Measurements from ENCODE around the gene RAB31.

RAB31 gene

GRCh38 chr18:9691235-9691634 is 16.9 kb upstream of the RAB31 start:
- H3K27ac ChIP-seq (ENCODE audit: low read length), result no peak overlapping the region
- H3K4me3 ChIP-seq (ENCODE audit: low read length), result no peak overlapping the region
- WGBS (ENCODE audit: insufficient coverage, insufficient read length), result no CpG with 5 or more reads among the region's 1 CpG
- no peaks in the 10 kb centered on the region; the same call in 1 of the 2 replicates for H3K4me1 ChIP-seq (ENCODE audit: control insufficient read depth, insufficient read depth, low read length)
- H3K9me3 ChIP-seq (ENCODE audit: control insufficient read depth, insufficient read depth, low read length), result no peaks in the 10 kb centered on the region
- DNase-seq (ENCODE audit: low read depth, low spot score), result no peak
- H3K27me3 ChIP-seq (ENCODE audit: control insufficient read depth, insufficient read depth, low read length), result no peaks in the 10 kb centered on the region
- no peaks in the 10 kb centered on the region for H3K36me3 ChIP-seq (ENCODE audit: control insufficient read depth, insufficient read depth, low read length)

GRCh38 chr18:9694174-9694573 is 13.9 kb upstream of the RAB31 start:
- no peak overlapping the region for H3K27ac ChIP-seq (ENCODE audit: low read length)
- H3K4me3 ChIP-seq (ENCODE audit: low read length), result no peak overlapping the region
- no peaks in the 10 kb centered on the region for H3K36me3 ChIP-seq (ENCODE audit: control insufficient read depth, insufficient read depth, low read length)
- H3K9me3 ChIP-seq (ENCODE audit: control insufficient read depth, insufficient read depth, low read length), result no peaks in the 10 kb centered on the region
- WGBS (ENCODE audit: insufficient coverage, insufficient read length), result no CpG with 5 or more reads among the region's 5 CpGs
- no peaks in the 10 kb centered on the region for H3K4me1 ChIP-seq (ENCODE audit: control insufficient read depth, insufficient read depth, low read length)
- H3K27me3 ChIP-seq (ENCODE audit: control insufficient read depth, insufficient read depth, low read length), result no peaks in the 10 kb centered on the region
- no peak for DNase-seq (ENCODE audit: low read depth, low spot score)

GRCh38 chr18:9694952-9695495 is 13.1 kb upstream of the RAB31 start:
- no peaks in the 10 kb centered on the region for H3K9me3 ChIP-seq (ENCODE audit: control insufficient read depth, insufficient read depth, low read length)
- no peak for DNase-seq (ENCODE audit: low read depth, low spot score)
- no CpG with 5 or more reads among the region's 3 CpGs for WGBS (ENCODE audit: insufficient coverage, insufficient read length)
- no peaks in the 10 kb centered on the region for H3K36me3 ChIP-seq (ENCODE audit: control insufficient read depth, insufficient read depth, low read length)
- no peaks in the 10 kb centered on the region for H3K4me1 ChIP-seq (ENCODE audit: control insufficient read depth, insufficient read depth, low read length)
- no peaks in the 10 kb centered on the region for H3K27me3 ChIP-seq (ENCODE audit: control insufficient read depth, insufficient read depth, low read length)
- no peak overlapping the region for H3K4me3 ChIP-seq (ENCODE audit: low read length)
- no peak overlapping the region for H3K27ac ChIP-seq (ENCODE audit: low read length)

- no peak overlapping the region for H3K4me3 ChIP-seq (ENCODE audit: low read length)
- H3K27me3 ChIP-seq (ENCODE audit: control insufficient read depth, insufficient read depth, low read length), result no peaks in the 10 kb centered on the region
- no peak overlapping the region for H3K27ac ChIP-seq (ENCODE audit: low read length)
- DNase-seq (ENCODE audit: low read depth, low spot score), result no peak
- H3K9me3 ChIP-seq (ENCODE audit: control insufficient read depth, insufficient read depth, low read length), result no peaks in the 10 kb centered on the region
- no peaks in the 10 kb centered on the region for H3K4me1 ChIP-seq (ENCODE audit: control insufficient read depth, insufficient read depth, low read length)
- WGBS (ENCODE audit: insufficient coverage, insufficient read length), result no CpG with 5 or more reads among the region's 5 CpGs
- no peaks in the 10 kb centered on the region for H3K36me3 ChIP-seq (ENCODE audit: control insufficient read depth, insufficient read depth, low read length)
Observed at GRCh38 chr18:9695605-9696004, 12.5 kb upstream of the RAB31 start.

- H3K9me3 ChIP-seq (ENCODE audit: control insufficient read depth, insufficient read depth, low read length), result no peaks in the 10 kb centered on the region
- no peaks in the 10 kb centered on the region for H3K36me3 ChIP-seq (ENCODE audit: control insufficient read depth, insufficient read depth, low read length)
- H3K4me3 ChIP-seq (ENCODE audit: low read length), result no peak overlapping the region
- DNase-seq (ENCODE audit: low read depth, low spot score), result no peak
- no peaks in the 10 kb centered on the region for H3K27me3 ChIP-seq (ENCODE audit: control insufficient read depth, insufficient read depth, low read length)
- no peaks in the 10 kb centered on the region for H3K4me1 ChIP-seq (ENCODE audit: control insufficient read depth, insufficient read depth, low read length)
- H3K27ac ChIP-seq (ENCODE audit: low read length), result no peak overlapping the region
- no CpG with 5 or more reads among the region's 2 CpGs for WGBS (ENCODE audit: insufficient coverage, insufficient read length)
Observed at GRCh38 chr18:9696112-9696511, 12.0 kb upstream of the RAB31 start.

GRCh38 chr18:9696701-9697100 is 11.4 kb upstream of the RAB31 start:
- no peaks in the 10 kb centered on the region for H3K36me3 ChIP-seq (ENCODE audit: control insufficient read depth, insufficient read depth, low read length)
- H3K4me1 ChIP-seq (ENCODE audit: control insufficient read depth, insufficient read depth, low read length), result no peaks in the 10 kb centered on the region
- WGBS (ENCODE audit: insufficient coverage, insufficient read length), result no CpG with 5 or more reads among the region's 1 CpG
- no peaks in the 10 kb centered on the region for H3K9me3 ChIP-seq (ENCODE audit: control insufficient read depth, insufficient read depth, low read length)
- H3K27ac ChIP-seq (ENCODE audit: low read length), result no peak overlapping the region
- DNase-seq (ENCODE audit: low read depth, low spot score), result no peak
- H3K4me3 ChIP-seq (ENCODE audit: low read length), result no peak overlapping the region
- H3K27me3 ChIP-seq (ENCODE audit: control insufficient read depth, insufficient read depth, low read length), result no peaks in the 10 kb centered on the region

GRCh38 chr18:9697121-9697520 is 11.0 kb upstream of the RAB31 start:
- Histone ChIP-seq H3K27ac (ENCODE audit: low read length) (no peak overlapping the region), H3K36me3 (ENCODE audit: control insufficient read depth, insufficient read depth, low read length) (no peaks in the 10 kb centered on the region), H3K9me3 (ENCODE audit: control insufficient read depth, insufficient read depth, low read length) (no peaks in the 10 kb centered on the region), H3K4me3 (ENCODE audit: low read length) (no peak overlapping the region), H3K27me3 (ENCODE audit: control insufficient read depth, insufficient read depth, low read length) (no peaks in the 10 kb centered on the region), H3K4me1 (ENCODE audit: control insufficient read depth, insufficient read depth, low read length) (no peaks in the 10 kb centered on the region)
- no CpG with 5 or more reads among the region's 9 CpGs for WGBS (ENCODE audit: insufficient coverage, insufficient read length)
- DNase-seq (ENCODE audit: low read depth, low spot score), result no peak

- H3K36me3 ChIP-seq (ENCODE audit: control insufficient read depth, insufficient read depth, low read length), result no peaks in the 10 kb centered on the region
- no peak overlapping the region for H3K4me3 ChIP-seq (ENCODE audit: low read length)
- no peaks in the 10 kb centered on the region; the same call in 1 of the 2 replicates for H3K4me1 ChIP-seq (ENCODE audit: control insufficient read depth, insufficient read depth, low read length)
- H3K27ac ChIP-seq (ENCODE audit: low read length), result no peak overlapping the region
- no peaks in the 10 kb centered on the region for H3K9me3 ChIP-seq (ENCODE audit: control insufficient read depth, insufficient read depth, low read length)
- no CpG with 5 or more reads among the region's 4 CpGs for WGBS (ENCODE audit: insufficient coverage, insufficient read length)
- H3K27me3 ChIP-seq (ENCODE audit: control insufficient read depth, insufficient read depth, low read length), result no peaks in the 10 kb centered on the region
- DNase-seq (ENCODE audit: low read depth, low spot score), result no peak
Observed at GRCh38 chr18:9698497-9698896, 9.6 kb upstream of the RAB31 start.

- Histone ChIP-seq H3K27me3 (ENCODE audit: control insufficient read depth, insufficient read depth, low read length) (no peaks in the 10 kb centered on the region), H3K27ac (ENCODE audit: low read length) (no peak overlapping the region), H3K9me3 (ENCODE audit: control insufficient read depth, insufficient read depth, low read length) (no peaks in the 10 kb centered on the region), H3K4me3 (ENCODE audit: low read length) (no peak overlapping the region), H3K36me3 (ENCODE audit: control insufficient read depth, insufficient read depth, low read length) (no peaks in the 10 kb centered on the region), H3K4me1 (ENCODE audit: control insufficient read depth, insufficient read depth, low read length) (peaks cover 1% of the 10 kb centered on the region; the same call in 1 of the 2 replicates)
- no peak for DNase-seq (ENCODE audit: low read depth, low spot score)
- WGBS (ENCODE audit: insufficient coverage, insufficient read length), result no CpG with 5 or more reads among the region's 6 CpGs
Observed at GRCh38 chr18:9700261-9700796, 7.8 kb upstream of the RAB31 start.

- H3K4me1 ChIP-seq (ENCODE audit: control insufficient read depth, insufficient read depth, low read length), result peaks cover 1% of the 10 kb centered on the region; the same call in 1 of the 2 replicates
- H3K4me3 ChIP-seq (ENCODE audit: low read length), result no peak overlapping the region
- no peaks in the 10 kb centered on the region for H3K36me3 ChIP-seq (ENCODE audit: control insufficient read depth, insufficient read depth, low read length)
- no peaks in the 10 kb centered on the region for H3K27me3 ChIP-seq (ENCODE audit: control insufficient read depth, insufficient read depth, low read length)
- H3K9me3 ChIP-seq (ENCODE audit: control insufficient read depth, insufficient read depth, low read length), result no peaks in the 10 kb centered on the region
- no peak for DNase-seq (ENCODE audit: low read depth, low spot score)
- no peak overlapping the region for H3K27ac ChIP-seq (ENCODE audit: low read length)
- WGBS (ENCODE audit: insufficient coverage, insufficient read length), result no CpG with 5 or more reads among the region's 11 CpGs
Observed at GRCh38 chr18:9701609-9702349, 6.3 kb upstream of the RAB31 start.

Measured in iPS DF 6.9 (cell line).